GM19397 (cell line): ENCODE data around the gene CREB3L2.
"Not testable (repeated sequence)": the region's sequence is repeated elsewhere in the genome, so short reads cannot be mapped to it uniquely, and the experiment has no call there.

Experiments
- ATAC-seq: cut with Tn5 transposase; IDR thresholded peaks from one replicate; pipeline ENCODE4 v1.9.1; 2021; ENCODE audit warnings: mild to moderate bottlenecking, moderate library complexity; ENCODE audit not compliant: unreplicated experiment

Gene CREB3L2

DNA sequence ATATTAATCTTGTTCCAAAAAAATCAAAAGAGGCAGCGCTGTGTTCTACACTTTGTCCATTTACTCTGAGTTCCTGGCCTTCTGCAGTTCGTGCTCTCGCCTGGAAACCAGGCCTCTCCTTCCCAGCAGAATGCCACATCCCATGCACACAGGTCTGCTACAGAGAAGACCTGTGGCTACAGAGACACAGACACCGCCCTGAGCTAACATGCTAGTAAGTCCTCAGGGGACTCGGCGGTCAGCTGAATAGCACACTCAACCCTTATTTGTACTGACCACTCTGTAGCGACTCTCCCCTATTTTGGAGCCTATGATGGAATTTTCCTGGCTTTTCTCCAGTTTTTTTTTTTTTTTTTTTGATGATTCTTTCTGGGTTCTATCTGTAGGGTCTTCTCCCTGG is 12.8 kb downstream of the CREB3L2 start:
- no peak for ATAC-seq

DNA sequence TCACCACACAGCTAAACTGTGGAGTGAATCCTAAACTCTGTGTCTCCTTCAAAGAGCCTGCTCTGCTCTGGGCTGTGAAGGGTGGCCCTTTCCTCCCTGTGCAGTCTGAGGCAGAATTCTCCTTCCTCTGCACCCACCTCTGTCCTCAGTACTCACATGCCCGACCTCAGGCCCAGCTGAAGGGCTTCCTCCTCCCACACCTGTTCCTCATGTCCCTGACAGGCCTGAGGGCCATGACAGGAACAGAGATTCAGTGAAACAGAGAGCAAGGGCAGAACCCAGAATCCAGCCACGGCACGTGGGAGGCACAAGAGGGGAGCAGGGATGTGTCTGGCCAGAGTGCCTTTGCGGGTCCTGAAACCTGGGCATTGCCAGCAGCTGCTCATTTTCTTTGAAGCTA is 13.9 kb downstream of the CREB3L2 start:
- peak; percentile 45 for ATAC-seq

DNA sequence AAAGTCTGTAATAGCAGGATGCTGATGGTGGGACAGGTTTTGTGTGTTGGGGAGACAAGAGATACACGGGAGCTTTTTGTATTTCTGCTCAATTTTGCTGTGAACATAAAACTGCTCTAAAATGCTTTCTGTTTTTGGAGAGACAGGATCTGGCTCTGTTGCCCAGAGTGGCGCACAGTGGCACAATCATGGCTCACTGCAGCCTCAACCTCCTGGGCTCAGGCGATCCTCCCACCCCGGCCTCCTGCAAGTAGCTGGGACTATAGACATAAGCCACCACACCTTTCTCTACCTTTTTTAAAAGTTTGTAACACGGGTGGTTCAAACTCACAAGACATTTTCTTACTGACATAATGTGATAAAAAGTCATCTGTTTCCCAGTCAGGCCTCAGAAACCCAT is 14.3 kb downstream of the CREB3L2 start:
- ATAC-seq: no peak

DNA sequence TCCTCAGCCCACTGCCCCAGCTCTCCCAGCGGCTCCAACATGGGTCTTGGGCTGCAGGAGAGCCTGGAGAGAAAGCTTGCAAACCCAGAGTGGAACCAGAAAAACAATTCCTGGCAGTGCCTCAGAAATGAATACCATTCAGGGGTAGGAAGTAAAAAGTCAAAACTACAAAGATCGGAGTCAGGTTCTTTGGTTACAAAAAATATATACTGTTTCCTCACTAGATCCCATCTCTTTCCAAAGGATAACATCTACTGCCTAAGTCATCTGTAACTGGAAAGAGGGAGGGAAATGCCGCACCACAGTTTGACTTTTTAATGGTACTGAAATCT is 14.9 kb downstream of the CREB3L2 start:
- no peak for ATAC-seq

DNA sequence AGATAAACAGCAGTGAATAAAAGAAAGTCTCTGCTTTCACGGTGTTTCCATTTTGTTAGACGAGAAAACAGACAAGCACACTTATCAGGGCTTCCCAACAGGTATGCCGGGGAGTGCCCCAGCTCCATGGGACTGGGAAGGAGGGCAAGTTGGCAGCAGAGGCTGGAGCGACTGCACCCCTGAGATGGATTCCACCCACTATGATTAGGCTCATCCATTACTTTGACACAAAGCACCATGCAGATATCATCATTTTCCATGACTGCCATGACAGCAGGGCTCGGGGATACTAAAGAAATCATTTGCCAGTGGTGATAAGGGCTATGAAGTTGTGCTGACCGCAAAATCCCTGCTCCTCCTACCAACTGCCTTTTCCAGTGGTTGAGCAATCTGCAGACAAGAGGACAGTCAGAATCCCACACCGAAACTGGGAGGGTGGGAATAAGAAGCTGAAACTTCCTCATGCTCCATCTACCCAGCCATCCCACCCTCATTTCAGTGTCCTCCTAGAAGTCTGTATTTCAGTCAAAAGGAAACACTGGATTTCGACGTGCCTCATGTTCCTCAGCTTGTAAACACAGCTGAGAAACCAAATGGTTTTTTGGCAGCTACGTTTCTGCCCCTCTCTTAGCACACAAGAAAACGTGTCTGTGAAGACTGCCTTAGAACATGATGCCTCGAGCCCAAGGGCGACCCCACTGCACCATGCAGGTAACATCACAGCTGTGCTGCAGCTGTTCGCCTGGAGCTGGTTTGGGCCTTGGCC is 15.5 kb downstream of the CREB3L2 start:
- ATAC-seq: no peak

DNA sequence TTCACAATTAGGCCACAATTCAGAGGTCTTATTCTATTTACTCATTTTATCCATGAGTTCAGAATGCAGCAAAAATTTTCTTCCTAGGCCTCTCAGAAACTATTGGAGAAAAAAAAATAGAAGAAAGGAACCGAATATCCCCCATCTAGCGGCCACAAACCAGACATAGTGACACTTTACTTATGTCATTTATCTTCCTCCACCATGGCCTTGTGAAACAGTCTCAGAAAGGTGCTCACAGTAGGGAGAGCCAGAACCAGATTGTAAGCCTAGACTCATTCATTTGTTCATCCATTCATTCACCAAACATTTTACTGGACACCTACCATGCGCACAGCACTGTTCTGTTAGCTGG is 16.0 kb downstream of the CREB3L2 start:
- ATAC-seq: peak; percentile 46

DNA sequence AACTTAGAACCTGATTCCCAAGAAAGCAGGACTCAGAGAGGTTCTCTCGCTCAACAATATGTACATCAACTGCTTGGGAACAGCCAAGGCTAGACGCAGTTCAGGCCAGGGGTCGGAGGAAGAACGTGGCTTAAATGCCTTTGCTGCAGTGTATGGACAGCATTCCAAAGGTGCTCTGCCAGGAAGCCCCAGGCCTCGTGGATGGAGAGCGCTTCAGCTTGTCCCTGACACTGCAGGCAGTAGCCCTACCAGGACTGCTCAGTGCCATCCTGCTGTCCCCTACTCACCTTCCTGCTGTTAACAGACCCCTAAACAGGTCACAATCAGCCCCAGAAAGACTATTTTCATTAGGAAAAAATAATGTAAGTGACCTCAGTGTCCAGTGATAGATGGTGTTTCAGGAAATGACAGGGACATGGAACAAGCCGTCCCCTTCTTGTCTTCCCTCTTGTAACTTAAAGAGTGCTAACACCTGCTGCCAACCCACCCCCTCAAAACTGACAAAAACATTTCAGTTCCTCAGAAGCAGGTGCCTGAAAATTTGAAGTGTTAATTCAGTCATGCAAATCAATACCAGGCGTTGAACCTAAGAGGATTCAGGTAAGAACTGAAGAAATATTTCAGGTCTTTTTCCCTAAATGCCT is 16.5 kb downstream of the CREB3L2 start:
- peak; percentile 50 for ATAC-seq

DNA sequence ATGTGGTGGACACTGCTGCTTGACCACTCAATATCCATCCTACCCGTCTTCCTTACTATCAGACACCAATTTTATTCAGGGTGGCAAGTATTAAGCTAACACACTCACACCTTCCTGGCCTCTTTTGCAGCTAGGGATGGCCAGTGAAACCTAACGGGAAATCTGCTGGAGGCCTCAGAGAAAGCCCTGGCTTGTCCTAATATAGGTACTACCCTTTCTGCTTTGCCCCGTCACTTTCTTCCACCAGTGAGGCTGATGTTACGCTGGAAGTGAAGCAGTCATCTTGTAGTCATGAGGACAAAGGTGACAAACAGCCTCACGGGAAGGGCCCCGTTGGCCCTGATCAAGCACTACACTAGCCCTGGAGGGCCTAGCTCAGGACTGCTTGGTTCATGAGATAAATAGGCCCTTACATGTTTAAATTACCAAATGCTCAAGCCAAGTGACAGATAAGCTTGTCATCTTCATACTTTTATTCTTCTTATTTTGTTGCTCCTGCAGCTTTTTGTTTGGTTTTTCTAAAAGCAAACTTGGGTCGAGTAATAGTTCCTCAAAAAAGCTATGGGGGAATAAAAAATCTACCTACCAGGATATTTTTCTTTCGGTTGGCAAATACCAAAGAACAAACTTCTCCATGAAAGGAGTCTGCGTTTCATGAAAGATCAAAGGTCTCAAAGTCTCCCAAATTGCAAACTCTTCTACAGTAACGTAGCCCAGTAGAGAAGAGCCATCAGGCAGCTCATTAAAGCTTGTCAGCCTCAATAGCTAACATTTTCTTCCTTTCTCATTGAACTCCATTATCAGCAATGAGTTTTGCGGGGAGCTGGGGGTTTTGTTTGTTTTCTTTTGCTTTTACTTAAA is 17.5 kb downstream of the CREB3L2 start:
- no peak for ATAC-seq

DNA sequence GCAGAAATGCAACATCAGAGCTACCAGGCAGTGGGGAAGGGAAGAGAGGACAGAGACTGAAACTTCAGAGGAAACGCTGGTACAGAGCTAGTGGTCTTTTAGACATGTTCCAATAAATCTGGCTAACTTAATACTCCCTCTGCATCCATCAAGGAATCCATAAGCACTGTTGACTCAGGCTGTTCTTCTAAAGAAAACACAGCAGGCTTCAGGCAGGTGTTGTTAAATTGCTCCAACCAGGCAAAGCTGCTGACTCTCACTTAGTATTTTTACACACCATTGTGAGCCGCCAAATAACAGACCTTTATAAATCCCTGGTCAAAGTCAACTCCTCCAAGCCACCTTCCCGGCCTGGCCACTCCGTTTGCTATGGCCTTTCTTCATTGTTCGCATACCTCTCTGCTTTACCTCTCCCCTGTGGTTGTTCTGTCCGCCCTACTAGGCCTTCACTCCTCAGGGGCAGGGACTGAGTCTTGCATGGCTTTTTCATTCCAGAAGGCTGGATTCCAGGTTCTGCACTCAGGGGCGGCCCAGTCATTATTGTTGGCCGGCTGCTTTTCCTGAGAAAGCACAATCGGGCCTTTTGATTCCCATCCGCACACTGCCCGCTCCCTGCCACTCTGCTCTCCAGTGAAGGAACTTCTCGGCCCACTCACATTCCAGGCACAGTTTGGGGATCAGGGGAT is 18.4 kb downstream of the CREB3L2 start:
- no peak for ATAC-seq

DNA sequence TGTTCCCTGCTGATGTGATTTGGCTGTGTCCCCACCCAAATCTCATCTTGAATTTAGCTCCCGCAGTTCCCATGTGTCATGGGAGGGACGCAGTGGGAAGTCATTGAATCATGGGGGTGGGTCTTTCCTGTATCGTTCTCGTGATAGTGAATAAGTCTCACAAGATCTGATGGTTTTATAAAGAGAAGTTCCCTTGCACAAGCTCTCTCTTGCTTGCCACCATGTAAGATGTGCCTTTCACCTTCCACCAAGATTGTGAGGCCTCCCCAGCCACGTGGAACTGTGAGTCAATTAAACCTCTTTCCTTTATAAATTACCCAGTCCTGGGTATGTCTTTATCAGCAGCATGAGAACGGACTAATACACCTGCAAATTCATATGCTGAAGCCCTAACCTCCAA is 19.5 kb downstream of the CREB3L2 start:
- ATAC-seq: not testable (repeated sequence)

DNA sequence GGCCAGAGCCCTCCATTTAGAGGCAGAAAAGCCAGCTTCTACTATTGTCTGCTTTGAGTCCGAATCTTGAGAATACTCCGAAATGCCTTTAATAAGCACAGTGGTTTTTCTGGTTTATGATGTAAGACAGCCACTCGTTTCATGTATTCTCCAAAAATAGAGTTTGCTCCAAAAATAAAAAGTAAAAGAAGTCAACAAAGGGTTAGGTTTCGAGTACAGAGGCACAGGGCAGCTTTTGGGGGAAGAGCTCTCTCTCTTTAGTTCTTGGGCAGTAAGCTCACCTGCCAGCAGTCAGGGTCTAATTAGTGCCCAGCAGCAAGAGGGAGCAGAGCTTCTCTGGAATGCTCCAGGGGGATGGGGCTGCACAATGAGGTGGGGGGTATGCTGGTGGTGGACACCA is 20.2 kb downstream of the CREB3L2 start:
- ATAC-seq: peak; percentile 46

DNA sequence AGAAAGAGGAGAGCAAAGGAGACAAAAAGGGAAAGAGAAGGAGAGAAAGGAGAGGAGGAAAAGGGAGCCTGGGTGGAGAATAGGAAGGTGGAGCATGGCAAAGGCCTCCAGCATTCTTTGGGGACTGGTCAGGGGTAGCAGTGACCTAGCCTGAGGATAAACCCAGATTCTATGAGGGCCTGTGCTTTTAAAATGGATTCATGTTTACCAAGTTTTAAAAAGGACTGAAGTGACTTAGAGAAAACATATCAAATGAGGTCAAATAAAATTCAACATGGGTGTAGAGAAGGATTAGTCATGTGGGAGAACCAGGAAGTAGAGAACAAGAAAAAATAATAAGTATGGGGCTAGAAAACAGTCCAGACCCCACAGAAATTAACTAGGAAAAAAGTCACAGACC is 20.7 kb downstream of the CREB3L2 start:
- ATAC-seq: no peak

DNA sequence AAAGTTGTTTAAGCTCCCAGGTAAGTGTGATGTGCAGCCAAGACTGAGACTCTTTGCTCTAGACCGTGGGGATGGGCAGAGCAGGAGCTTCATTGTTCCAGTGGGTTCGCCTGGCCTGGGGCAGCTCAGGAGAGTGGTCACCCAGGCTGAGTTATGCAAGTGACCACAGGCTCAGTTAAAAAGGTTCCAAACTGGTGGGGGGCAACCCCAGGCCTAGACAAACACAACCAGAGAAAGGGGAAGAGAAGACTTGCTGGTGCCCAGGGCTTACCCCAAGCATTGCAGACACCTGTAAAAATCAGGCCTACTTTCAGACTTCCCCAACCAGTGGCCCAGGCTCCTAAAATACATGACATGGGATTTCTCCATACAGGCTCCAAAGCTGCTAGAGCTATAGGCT is 21.6 kb downstream of the CREB3L2 start:
- ATAC-seq: no peak

DNA sequence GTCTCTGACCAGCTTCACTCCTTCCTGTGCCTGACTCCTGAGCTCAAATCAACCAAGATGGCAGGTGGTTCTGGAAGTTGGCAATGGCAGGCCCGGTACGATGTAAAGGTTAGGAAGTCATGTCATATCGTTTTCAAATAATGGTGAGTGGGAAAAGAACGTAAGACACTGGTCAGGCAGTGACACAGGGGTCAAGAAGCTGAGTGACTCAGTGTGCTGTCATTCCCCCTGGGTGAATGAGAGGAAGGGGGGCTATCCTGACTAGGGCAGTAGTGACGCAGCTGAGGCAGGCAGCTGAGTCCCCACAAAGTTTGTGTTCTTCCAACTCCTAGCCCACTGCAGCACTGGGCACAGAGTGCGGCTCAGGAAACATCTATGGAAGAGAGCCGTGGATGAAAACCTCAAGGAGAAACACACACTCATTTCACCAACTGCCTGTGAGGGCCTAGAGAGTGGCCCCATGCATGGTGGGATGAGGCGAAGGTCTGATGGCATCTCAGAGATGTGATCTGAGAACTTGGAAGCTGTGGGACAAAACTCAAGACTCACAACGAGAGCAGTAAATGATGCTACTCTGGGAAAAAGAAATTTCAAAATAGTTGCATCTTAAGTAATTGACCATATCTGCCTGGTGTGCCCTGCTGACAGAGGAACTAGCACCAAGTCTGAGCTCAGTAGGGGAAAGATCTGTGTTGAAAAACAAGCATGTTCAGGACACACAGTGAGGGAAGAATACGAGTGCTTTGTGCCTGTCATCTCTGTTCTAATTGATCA is 23.2 kb downstream of the CREB3L2 start:
- ATAC-seq: no peak

DNA sequence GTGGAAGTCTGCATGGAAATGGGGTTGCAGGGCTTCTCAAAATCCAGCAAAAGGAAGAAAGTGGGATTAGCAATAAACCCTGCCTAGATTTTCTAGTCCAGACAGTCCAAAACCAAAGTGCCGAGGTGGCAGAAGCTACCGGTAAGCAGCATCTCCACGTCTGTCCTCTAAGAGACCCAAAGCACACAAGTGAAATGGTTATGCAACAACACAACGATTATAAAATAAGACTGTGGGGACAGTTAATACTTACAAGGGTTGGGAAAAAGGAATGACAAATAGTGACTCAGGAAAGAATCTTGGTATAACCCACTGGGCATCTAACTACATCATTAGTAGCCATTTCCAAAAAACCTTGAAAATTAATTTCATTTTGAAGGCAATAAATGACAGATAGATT is 24.7 kb downstream of the CREB3L2 start:
- no peak for ATAC-seq

DNA sequence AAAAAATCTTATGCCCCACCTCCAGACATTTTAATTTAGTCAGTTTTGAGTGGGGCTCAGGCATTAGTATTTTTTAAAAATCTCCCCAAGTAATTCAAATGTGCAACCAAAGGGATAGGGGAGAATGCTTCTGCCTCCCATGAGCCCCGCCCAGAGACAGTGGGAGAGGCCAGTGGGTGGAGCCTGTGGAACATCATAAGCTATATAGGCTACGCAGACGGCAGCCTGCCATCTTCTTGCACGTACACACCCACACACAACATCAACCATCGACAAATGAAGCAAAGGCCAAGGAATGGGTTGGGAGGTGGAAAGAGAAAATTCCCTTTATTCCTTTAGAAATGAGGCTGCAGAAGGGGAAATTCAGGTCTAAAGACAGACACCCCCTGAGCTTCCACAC is 25.2 kb downstream of the CREB3L2 start:
- ATAC-seq: no peak

DNA sequence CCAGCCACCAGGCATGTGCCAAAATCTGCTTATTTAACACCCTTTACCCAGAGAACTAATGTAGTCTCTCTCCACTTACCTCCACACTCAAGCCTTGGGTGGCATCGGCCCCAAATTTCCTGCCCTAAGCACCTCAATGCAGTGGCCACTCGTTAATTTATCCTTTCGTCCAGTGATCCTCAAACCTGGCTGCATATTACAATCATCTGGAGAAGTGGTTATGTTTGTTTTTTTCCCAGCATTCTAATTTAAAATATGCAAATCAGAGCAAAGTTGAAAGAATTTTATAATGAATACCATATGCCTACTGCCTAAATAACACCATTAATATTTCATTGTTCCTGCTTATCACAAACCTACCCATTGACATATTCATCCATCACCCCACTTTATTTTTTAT is 25.7 kb downstream of the CREB3L2 start:
- ATAC-seq: no peak

DNA sequence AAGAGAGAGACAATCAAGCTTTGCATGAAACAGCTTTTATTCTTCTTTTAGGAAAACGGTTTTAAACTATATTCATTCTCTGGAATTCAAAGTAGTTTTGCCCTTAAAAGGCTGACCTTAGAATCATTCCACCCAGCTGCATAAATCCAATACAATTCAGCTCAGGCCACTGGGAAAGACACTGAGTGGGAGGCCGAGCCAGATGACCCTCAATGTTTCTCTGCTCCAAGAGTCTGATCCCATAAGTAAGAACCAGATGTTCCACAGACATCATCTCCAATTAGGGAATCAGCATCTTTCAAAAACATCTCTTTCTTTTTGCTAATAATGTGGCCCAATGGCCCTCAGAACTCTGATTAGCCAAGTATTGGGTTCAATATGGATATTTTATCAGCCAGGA is 26.1 kb downstream of the CREB3L2 start:
- no peak for ATAC-seq

DNA sequence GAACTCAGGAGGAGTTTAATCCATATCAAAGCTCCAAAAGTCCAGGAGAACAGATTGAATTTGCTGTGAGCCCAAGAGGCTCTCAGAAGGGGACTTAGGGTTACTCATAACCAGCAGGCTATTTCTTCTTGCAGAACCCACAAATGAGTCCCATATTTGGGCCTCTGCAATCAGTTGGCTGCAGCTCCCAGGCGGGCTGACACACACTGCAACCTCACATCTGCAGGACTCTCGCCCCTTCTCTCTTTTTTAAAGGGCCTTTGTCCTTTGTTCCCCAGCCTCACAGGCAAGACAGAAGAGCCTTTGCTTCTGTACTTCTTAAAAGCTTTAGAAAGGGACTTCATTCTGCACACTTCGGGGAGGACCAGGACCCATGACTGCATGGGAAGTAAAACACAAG is 26.7 kb downstream of the CREB3L2 start:
- ATAC-seq: no peak

DNA sequence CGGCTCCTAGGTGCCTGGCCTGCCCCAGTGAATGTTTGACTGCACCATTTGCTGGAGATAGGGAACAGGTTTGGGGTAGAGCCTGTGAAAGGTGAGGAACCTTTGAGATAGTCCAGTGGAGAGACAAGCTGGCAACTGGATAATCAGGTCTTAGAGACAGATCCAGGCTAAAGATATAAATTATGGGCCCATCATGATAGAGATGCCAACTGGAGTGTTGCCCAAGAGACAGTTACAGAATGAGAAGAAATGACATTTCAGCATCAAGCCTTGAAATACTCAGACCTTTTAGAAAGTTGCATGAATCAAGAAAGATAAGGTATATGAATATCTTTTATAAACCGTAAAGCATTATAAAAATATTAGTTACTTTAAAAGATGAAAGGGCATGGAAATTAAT is 27.1 kb downstream of the CREB3L2 start:
- ATAC-seq: no peak
